Measurements from ENCODE around the gene XYLT2. TPM values are rescaled to one million over a fixed set of nuclear protein-coding genes. Genes with fewer than 3 reads are reported as not detected.
A peak's percentile ranks its signal among the peaks of the same experiment; 100 is the strongest.

XYLT2 gene
- total RNA-seq, 1 experiment from 2014 or later: 22.3 TPM

DNA sequence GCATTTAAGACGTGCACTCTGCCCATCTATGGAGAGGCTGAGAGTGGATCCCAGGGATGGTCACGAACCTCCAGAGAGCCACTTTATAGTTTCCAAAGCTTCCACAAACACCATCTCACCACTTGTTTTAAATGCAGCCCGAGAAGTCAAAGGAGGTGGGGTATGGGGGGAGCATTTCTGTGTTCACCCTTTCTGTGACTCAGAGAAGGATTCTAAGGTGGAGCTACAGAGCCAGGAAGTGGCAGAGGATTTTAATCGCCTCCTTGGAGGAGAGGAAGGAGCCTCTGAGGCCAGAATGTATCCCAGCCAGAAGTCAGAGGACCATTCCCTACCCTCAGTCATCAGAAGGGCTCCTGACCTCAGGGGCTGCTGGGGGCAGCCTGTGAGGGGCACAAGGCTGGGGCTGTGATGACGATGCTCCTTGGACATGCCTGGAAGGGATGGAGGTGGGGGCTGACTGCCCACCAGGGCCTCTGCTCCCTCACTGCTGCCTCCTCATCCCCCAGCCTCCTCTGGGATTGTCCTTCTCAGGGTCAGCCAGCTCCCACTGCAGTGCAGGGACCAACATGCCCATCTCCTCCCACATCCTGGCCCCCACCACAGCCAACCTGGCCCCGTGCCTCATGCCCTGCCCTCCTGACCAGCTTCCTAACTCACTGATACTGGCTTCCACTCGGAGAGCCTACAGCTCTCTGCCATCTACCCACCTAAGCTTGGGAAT, 2.8 kb downstream of the XYLT2 start:
- DNase-seq (ENCODE audit: low spot score): peak; percentile 29

GRCh38 chr17:50349243-50349600, 3.3 kb downstream of the XYLT2 start:
- no peak for DNase-seq (ENCODE audit: low spot score)

DNA sequence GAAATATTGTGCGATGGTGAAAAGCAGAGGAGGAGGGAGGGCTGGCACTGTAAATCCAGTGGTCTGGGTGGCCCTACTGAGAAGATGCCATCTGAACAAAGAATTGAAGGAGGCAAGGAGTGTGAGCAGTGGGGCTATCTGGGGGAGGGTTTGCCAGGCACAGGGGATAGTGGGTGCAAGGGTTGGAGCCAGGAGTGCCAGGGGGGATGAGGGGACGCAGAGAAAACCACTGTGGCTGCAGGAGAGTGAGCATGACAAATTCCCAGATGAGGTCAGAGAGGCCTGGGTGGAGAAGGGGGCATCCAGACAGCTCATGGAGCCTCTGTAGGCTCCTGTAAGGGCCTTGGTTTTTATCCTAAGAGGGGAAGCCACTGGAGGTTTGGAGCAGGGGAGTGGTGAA, 4.8 kb downstream of the XYLT2 start:
- no peak for DNase-seq (ENCODE audit: low spot score)

- no peak for DNase-seq (ENCODE audit: low spot score)
Measured at GRCh38 chr17:50352072-50352692, 6.3 kb downstream of the XYLT2 start.

DNA sequence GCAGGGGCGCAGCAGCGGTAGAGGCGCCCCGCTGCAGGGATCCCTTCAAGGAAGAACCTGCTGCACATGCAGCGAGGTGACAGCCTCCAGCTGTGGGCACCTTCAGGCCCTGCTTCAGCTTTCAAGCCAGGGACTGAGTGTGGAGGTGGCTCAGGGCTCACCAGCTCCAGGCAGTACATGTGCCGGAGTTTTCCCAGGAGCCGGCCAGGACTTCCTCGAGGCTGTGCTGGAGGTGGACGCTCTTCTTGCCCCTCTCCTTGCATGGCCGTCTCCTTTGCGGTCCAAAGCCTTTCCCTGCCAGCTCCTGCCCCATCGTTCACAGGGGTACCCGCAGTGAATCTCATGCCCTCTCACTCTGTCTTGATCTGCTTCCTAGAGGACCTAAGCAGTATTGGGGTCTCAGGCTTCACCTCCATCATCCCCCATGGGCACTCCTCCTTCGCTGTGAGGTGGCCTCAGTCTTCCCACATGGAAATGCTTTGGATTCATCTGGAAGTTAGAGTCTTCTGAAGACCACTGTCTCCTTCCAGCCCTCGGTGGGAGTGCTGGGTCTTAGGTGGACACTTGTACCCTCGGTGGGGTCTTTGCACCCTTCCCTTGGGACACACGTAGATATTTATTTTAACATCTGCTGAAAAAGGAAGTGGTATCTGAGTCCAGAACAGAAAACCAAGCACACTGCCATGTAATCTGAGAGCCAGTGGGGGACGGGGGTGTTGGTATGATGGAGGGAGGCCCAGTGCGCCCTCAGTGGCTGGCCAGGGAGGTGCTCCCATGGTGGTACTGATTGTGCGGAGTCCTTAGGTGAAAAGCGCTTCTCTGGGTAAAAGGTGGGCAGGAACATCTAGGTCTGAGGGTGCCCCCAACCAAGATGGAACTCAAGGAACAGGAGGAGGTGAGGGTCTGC, 7.0 kb downstream of the XYLT2 start:
- DNase-seq (ENCODE audit: low spot score): no peak

DNA sequence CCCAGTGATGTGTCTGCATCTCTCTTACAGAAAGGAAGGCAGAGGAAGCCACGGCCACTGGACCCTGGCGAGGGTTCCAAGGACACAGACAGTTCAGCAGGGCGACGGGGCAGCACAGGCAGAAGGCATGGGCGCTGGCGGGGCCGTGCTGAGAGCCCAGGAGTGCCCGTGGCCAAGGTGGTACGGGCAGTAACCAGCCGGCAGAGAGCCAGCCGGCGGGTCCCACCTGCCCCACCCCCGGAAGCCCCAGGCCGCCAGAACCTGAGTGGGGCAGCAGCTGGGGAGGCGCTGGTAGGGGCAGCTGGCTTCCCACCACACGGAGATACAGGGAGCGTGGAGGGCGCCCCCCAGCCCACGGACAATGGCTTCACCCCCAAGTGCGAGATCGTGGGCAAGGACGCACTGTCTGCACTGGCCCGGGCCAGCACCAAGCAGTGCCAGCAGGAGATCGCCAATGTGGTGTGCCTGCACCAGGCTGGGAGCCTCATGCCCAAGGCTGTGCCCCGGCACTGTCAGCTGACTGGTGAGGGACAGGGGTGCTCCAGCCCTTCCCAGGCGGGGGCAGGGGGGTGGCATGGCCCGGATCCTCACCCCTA, 7.8 kb downstream of the XYLT2 start:
- no peak for DNase-seq (ENCODE audit: low spot score)

GRCh38 chr17:50354198-50354597, 8.3 kb downstream of the XYLT2 start:
- DNase-seq (ENCODE audit: low spot score): no peak

DNA sequence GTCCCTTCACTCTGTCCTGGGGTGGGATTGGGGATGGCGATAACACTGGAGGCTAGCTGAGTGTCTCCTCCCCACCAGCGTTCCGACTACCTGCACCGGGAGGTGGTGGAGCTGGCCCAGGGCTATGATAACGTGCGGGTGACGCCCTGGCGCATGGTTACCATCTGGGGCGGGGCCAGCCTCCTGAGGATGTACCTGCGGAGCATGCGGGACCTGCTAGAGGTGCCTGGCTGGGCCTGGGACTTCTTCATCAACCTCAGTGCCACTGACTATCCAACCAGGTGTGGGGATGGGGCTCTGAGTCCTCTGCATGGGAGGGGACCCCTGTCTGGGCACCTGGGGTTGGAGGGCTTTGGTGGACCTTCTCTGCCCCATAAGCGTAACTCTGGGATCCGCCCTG, 8.8 kb downstream of the XYLT2 start:
- no peak for DNase-seq (ENCODE audit: low spot score)

DNA sequence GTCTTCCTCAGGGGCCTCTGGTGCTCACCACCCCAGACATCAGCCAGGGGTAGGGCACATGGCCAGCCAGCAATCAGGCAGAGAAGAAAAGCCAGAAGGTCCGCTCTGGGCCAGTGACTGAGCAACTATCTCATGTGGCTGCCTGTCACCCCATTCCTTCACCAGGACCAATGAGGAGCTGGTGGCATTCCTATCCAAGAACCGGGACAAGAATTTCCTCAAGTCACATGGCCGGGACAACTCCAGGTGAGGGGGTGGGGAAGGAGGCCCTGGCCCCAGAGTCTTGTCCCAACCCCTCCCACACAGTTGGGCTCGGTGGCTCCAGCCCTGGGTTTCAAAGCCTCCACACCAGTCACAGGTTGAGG, 9.4 kb downstream of the XYLT2 start:
- no peak for DNase-seq (ENCODE audit: low spot score)

DNA sequence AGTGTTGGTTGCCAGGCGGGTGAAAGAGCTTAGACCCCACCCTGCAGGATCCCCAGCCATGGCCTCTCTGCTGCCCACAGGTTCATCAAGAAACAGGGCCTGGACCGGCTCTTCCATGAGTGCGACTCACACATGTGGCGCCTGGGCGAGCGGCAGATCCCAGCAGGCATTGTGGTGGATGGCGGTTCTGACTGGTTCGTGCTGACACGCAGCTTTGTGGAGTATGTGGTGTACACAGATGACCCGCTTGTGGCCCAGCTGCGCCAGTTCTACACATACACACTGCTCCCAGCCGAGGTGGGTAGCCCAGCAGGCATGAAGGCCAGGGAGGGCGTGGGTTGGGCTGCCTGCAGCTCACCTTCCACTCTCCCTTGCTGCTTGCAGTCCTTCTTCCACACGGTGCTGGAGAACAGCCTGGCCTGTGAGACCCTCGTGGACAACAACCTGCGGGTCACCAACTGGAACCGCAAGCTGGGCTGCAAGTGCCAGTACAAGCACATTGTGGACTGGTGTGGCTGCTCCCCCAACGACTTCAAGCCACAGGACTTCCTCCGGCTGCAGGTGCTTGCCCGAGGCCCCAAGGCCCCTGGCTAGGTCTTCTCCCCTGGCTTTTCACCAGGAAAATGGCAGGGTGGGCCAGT, 9.9 kb downstream of the XYLT2 start:
- no peak for DNase-seq (ENCODE audit: low spot score)

DNA sequence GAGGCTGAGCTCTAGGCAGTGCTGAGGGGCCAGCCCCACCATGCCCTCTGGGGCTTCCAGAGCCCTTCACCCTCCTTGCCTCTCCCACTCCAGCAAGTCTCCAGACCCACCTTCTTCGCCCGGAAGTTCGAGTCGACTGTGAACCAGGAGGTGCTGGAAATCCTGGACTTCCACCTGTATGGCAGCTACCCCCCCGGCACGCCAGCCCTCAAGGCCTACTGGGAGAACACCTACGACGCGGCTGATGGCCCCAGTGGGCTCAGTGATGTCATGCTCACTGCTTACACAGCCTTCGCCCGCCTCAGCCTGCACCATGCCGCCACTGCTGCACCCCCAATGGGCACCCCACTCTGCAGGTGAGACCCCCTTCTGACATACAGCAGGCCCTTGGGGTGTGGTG, 10.5 kb downstream of the XYLT2 start:
- DNase-seq (ENCODE audit: low spot score): no peak

- no peak for DNase-seq (ENCODE audit: low spot score)
Measured at GRCh38 chr17:50356892-50357510, 11.1 kb downstream of the XYLT2 start.

GRCh38 chr17:50358177-50358576, 12.3 kb downstream of the XYLT2 start:
- DNase-seq (ENCODE audit: low spot score): no peak

DNA sequence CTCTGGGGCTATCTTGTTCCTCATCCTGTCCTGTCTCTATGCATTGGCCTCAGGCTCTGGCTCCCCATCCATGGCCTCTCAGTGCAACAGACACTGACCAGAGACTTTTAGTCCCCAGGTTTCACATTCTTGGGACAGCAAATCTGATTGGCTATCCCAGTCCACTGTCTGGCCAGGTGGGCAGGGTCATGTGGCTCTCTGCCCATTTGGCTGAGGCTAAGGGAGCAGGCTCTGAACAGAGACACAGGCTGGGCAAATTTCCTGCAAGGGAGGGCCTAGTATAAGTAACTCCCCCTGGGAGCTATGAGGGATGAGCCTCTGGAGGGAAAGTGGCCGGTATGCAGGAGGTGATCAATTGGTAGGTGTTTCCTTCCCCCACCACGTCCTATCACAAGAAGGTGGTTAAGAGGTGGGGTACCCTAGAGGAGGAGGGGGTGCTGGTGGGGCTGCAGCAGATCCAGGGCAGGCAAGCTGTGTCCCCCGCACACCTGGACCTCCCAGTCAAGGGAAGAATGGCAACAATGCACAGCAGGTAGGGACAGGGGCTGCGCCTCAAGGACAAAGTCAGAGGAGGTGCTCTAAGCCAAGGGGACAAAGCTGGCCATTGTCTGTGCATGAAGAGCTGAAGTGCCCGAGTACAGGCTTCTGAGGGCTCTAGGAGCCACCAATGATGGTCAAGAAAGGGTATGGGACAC, 13.2 kb downstream of the XYLT2 start:
- no peak for DNase-seq (ENCODE audit: low spot score)

DNA sequence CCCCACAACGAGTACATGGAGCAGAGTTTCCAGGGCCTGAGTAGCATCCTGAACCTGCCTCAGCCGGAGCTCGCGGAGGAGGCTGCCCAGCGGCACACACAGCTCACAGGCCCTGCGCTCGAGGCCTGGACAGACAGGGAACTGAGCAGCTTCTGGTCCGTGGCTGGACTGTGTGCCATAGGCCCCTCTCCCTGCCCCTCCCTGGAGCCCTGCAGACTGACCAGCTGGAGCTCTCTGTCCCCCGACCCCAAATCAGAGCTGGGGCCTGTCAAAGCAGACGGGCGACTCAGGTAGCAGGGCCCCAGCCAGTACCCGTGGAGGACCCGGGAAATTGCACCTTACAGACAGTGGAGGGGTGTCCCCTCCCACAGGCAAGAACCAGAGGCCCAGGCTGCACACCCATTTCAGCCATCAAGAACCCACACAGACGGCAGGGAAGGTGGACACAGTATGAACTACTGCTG, 14.1 kb downstream of the XYLT2 start:
- no peak for DNase-seq (ENCODE audit: low spot score)

DNA sequence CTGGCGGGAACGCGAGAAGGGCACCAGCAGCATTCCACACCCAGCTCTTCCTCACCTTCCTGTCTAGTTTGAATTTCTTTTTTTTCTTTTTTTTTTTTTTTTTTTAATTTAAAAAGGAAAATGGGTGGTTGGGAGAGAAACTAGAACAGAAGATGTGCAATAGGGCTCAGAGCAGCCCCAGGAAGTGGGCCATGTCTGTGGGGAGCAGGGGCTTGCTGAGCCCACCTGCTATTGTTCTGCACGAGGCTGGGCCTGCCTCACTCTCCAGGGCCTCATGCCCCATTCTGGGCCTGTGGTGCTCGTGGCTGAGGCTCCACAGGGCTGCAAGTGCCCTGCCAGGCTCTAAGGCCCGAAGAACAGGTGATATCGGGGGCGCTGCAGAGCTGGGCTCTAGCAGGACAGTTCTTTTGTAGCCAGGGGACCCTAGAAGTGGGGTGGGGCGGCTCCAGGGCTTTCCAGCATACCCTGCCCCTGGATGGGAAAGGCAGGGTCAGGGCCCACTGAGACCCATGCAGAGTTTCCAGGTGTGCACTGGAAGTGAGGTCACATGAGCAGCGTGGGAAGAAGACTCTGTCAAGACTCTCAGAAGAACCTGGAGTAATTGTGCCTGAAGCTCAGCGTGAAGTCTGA, 14.7 kb downstream of the XYLT2 start:
- no peak for DNase-seq (ENCODE audit: low spot score)

- DNase-seq (ENCODE audit: low spot score): peak; percentile 67
Measured at GRCh38 chr17:50361561-50362480, 15.9 kb downstream of the XYLT2 start.

GRCh38 chr17:50362661-50363060, 16.7 kb downstream of the XYLT2 start:
- no peak for DNase-seq (ENCODE audit: low spot score)

Measured in H4 (cell line).